ENCODE measurements around the gene EPHB1. TPM values are rescaled to one million over a fixed set of nuclear protein-coding genes. Genes with fewer than 3 reads are reported as not detected.

The EPHB1 gene
- total RNA-seq, 1 experiment from 2014 or later, result 2.8 TPM

DNA sequence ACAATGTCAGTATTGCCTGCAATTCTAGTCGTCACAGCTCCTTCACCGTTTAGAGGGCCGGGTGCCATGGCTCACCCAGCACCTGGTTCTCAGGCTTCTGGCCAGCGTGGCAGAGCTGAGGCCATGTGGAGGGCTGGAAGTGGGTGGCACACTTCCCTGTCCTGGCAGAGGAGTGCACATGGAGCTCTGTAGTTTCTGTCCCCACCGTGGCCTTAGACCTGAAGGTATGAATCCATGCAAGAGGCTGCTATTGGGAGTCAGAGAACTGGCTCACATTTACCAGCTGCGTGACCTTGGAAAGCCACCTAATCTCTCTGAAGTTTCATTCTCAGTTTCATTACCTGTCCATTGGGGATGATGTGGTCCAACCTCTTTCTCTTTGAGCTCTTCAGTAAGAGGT lies 22.2 kb downstream of the EPHB1 start:
- no peak overlapping the region for H3K14ac ChIP-seq (ENCODE audit: insufficient read depth, low read length)
- Mint-ChIP-seq H3K36me3 (ENCODE audit: insufficient read depth in 1 of 3, low read depth in 3 of 3) (no peaks in the 10 kb centered on the region), H3K4me1 (peaks cover 6 to 8% of the 10 kb centered on the region in 2 experiments), H3K27ac (no peak overlapping the region), H3K9me3 (no peaks in the 10 kb centered on the region), H3K27me3 (ENCODE audit: low read depth) (peaks cover 5% of the 10 kb centered on the region), H3K4me3 (no peak overlapping the region)
- H3K27me3 ChIP-seq (ENCODE audit: insufficient read depth, low read length), result no peaks in the 10 kb centered on the region
- H4K20me1 ChIP-seq (ENCODE audit: control insufficient read depth, insufficient read depth, insufficient read length), result no peaks in the 10 kb centered on the region
- H3K18ac ChIP-seq (ENCODE audit: insufficient read length, low read depth, low read length), result no peak overlapping the region
- H3T11ph ChIP-seq (ENCODE audit: low read length), result no peak overlapping the region
- 0 out of 2 replicates have a peak, but pooled peaks cover 4% of the 10 kb centered on the region for H3K4me1 ChIP-seq (ENCODE audit: insufficient read depth, low read length)
- H2BK15ac ChIP-seq (ENCODE audit: low read depth, low read length), result no peak overlapping the region
- no peak overlapping the region for H3K23ac ChIP-seq (ENCODE audit: insufficient read length, low read depth, low read length)
- no peak overlapping the region for H4K91ac ChIP-seq (ENCODE audit: insufficient read length, low read depth, low read length)
- no peak for DNase-seq
- H2BK120ac ChIP-seq (ENCODE audit: low read depth, low read length, poor library complexity, severe bottlenecking), result no peak overlapping the region
- H4K8ac ChIP-seq (replicated peaks; ENCODE audit: insufficient read length, low read depth, low read length), result no peak overlapping the region
- H3K56ac ChIP-seq (ENCODE audit: insufficient read length, low read depth, low read length), result no peak overlapping the region
- no CpG with 5 or more reads among the region's 6 CpGs for WGBS (ENCODE audit: extremely low coverage, insufficient read length, low lambda C conversion rate)
- H3K79me1 ChIP-seq (ENCODE audit: insufficient read depth, low read depth, low read length, poor library complexity, severe bottlenecking), result no peaks in the 10 kb centered on the region
- no peaks in the 10 kb centered on the region for H3K79me2 ChIP-seq (ENCODE audit: insufficient read depth, low read length)
- no peak overlapping the region for H3K27ac ChIP-seq (ENCODE audit: insufficient read length, low read depth, low read length)
- no peak overlapping the region for H3K4ac ChIP-seq (ENCODE audit: low read depth, low read length)
- no peaks in the 10 kb centered on the region for H3K23me2 ChIP-seq (ENCODE audit: insufficient read length, low read depth, low read length, poor library complexity, severe bottlenecking)
- no peak overlapping the region for H3K4me2 ChIP-seq (ENCODE audit: insufficient read depth, insufficient read length, low read length)
- no peak overlapping the region for H3K9ac ChIP-seq (ENCODE audit: extremely low read depth, insufficient read length, low read length)
- H2BK20ac ChIP-seq (ENCODE audit: low read depth, low read length, poor library complexity, severe bottlenecking), result no peak overlapping the region
- H2AFZ ChIP-seq (ENCODE audit: low read length), result no peak overlapping the region
- no peak overlapping the region for H2AK5ac ChIP-seq (ENCODE audit: insufficient read length, low read length)
- H4K5ac ChIP-seq (ENCODE audit: insufficient read length, low read depth, low read length), result no peak overlapping the region
- no peak overlapping the region for H2BK5ac ChIP-seq (ENCODE audit: insufficient read length, low read length)
- no peaks in the 10 kb centered on the region for H3K9me3 ChIP-seq (ENCODE audit: control insufficient read depth, low read depth, low read length)
- TF ChIP-seq, protein P1, sequence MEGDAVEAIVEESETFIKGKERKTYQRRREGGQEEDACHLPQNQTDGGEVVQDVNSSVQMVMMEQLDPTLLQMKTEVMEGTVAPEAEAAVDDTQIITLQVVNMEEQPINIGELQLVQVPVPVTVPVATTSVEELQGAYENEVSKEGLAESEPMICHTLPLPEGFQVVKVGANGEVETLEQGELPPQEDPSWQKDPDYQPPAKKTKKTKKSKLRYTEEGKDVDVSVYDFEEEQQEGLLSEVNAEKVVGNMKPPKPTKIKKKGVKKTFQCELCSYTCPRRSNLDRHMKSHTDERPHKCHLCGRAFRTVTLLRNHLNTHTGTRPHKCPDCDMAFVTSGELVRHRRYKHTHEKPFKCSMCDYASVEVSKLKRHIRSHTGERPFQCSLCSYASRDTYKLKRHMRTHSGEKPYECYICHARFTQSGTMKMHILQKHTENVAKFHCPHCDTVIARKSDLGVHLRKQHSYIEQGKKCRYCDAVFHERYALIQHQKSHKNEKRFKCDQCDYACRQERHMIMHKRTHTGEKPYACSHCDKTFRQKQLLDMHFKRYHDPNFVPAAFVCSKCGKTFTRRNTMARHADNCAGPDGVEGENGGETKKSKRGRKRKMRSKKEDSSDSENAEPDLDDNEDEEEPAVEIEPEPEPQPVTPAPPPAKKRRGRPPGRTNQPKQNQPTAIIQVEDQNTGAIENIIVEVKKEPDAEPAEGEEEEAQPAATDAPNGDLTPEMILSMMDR (conservative IDR thresholded peaks at IDR 0.05), result no peak
- H2BK12ac ChIP-seq (ENCODE audit: insufficient read length, low read depth, low read length), result no peak overlapping the region

All from H9 (cell line).